ENCODE data around the gene MCTP2.

The MCTP2 gene

DNA sequence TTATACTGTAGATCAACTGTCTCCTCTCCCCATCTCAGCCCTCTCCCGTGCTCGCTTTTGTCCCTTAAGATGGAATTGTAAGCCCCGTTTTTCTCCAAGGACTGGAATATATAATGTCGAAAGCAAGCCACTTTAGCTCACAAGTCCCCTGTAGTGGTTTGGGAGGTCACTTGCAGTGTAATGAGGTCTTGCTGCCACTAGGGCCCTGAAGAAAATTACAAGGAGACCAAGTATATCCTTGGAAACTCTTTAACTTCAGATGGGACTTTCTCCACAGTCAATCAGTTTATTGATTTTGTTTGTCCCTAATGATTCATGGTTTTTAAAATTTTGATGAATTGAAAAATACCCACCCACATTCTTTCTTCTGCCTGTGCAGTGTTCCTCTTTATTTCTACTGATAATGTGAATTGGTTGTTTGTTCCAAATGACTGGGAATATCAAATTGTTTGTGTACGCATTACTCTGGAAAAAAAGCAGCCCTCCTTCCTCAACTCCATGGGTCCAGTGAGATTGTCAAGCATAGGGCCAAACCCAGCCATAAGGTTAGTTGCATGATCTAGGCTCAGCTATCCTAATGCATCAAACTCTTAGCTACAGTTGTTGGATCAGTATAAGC is 294.8 kb downstream of the MCTP2 start:
- DNase-seq (ENCODE audit: low read depth, low spot score) = no peak

DNA sequence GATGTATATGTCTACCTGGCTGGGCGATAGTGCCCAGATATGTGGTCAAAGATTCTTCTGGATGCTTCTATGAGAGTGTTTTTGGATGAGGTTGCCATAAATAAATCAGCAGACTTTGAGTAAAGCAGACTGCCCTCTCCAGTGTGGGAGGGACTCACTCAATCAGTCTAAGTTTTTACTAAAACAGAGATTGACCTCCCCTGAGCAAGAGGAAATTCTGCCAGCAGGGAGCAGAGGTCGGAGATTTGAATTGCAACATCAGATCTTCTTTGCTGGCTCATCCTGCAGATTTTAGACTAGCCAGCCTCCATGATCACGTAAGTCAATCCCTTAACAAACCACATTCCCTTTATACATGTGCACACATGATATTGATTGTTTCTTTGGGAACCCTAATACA is 300.9 kb downstream of the MCTP2 start:
- DNase-seq (ENCODE audit: low read depth, low spot score) = no peak

All from astrocyte of the hippocampus (primary cell).